BJ (cell line): ENCODE results near the gene ARHGEF33. TPM values are rescaled to one million over a fixed set of nuclear protein-coding genes. Genes with fewer than 3 reads are reported as not detected.

ENCODE experiments used
- CTCF ChIA-PET: fragments of 350-600 bp; formaldehyde crosslinking; extraction: SDS; loops from one replicate; lab custom pipeline; 2021; ENCODE audit warnings: antibody characterized with exemption, inconsistent platforms; lab: Yijun Ruan, JAX
- POLR2A ChIA-PET: fragments of 300-600 bp; sonication (Branson Sonifier 250); formaldehyde crosslinking; extraction: SDS; loops from one replicate; lab custom pipeline; 2021; ENCODE audit warnings: antibody characterized with exemption; lab: Charles Lee
- DNase-seq: peaks from one replicate; pipeline ENCODE4 v3.0.0-alpha.2; 2011; ENCODE audit warnings: low read depth
- H3K27me3 ChIP-seq: 2 replicates; pipeline ENCODE4 v1.6.0; 2011; ENCODE audit warnings: low read length; ENCODE audit not compliant: control insufficient read depth, insufficient read depth
- H3K36me3 ChIP-seq: 2 replicates; pipeline ENCODE4 v1.5.1; 2011; ENCODE audit warnings: low read length; ENCODE audit not compliant: control insufficient read depth, insufficient read depth
- H3K4me3 ChIP-seq: 2 replicates; pipeline ENCODE4 v1.5.1; 2011; ENCODE audit warnings: low read depth, mild to moderate bottlenecking, control low read depth, low read length
- CTCF ChIP-seq: IDR thresholded peaks from 2 replicates; pipeline ENCODE4 v1.5.1; 2011; ENCODE audit warnings: low read depth, mild to moderate bottlenecking, control low read depth, inconsistent platforms, low read length, moderate library complexity; ENCODE audit not compliant: insufficient read depth
- polyA plus RNA-seq: library from polyadenylated mRNA; depleted of rRNA; stranded (reverse); fragments of >200 nt; gene quantifications from 2 replicates; pipeline ENCODE4 v1.2.3, GENCODE V29; 2011

Gene ARHGEF33
- polyA plus RNA-seq, 1 experiment, result 0.31 TPM

DNA sequence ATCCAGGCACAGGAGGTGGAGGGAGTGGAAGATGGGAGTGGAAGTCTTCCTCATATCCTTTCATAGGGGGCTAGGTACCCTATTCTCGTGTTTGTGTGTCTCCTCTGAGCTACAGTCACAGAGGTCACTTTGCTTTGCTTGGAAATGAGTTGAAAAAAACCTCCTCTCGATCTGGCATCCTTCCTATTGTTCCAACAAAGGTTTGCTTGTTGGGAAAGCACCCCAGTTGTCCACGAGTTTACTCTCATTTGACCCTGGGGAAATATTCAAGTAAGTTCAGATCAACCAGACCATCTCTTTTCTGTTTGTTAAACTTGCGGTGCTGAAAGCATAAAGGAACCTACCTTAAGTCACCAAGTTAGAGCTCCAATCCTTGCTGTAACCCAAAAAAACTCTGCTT, 59.3 kb downstream of the ARHGEF33 start:
- no peak for TF ChIP-seq CTCF
- Histone ChIP-seq H3K36me3 (no peaks in the 10 kb centered on the region), H3K4me3 (no peak overlapping the region), H3K27me3 (no peaks in the 10 kb centered on the region)
- DNase-seq, result no peak
- CTCF ChIA-PET, result interaction anchor here (1.0 to 4.6 kb wide), 7 partner anchors 8 to 279 kb away, joined by 3 to 57 read pairs (median 9); no protein-coding TSS in a partner anchor
- POLR2A ChIA-PET, result no interaction called here

DNA sequence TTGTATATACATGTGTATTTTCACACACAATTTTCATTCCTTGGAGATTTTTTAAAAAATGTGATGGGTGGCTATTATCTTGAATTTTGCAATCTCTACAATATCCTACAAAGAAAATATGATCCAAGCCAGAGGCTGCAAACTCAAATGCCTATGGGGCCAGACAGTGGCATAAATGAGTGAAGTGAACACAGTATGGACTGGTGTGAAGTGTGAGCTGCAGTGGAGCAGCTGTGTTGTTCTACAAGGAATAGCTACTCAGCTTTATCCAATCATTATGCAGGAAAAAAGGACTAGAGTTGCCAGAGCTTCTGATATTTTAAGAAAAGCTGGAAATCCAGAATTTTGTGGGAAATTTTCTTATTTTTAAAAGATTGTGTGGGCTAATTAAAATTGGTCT, 62.1 kb downstream of the ARHGEF33 start:
- CTCF ChIA-PET, result interaction anchor here (1.3 kb wide), 1 partner anchor 276 kb away, joined by 3 read pairs; no protein-coding TSS in a partner anchor

GRCh38 chr2:38957972-38958371, 68.3 kb downstream of the ARHGEF33 start:
- POLR2A ChIA-PET, result no interaction called here
- no peak for TF ChIP-seq CTCF
- peaks cover 2% of the 10 kb centered on the region; the same call in 1 of the 2 replicates for H3K27me3 ChIP-seq
- H3K36me3 ChIP-seq, result no peaks in the 10 kb centered on the region
- H3K4me3 ChIP-seq, result no peak overlapping the region
- no peak for DNase-seq
- CTCF ChIA-PET, result interaction anchor here (2.0 kb wide), 1 partner anchor 10 kb away, joined by 9 read pairs; no protein-coding TSS in a partner anchor

More for the DNA sequence above, 62.1 kb downstream of the ARHGEF33 start:
- Histone ChIP-seq H3K27me3 (no peaks in the 10 kb centered on the region), H3K36me3 (no peaks in the 10 kb centered on the region), H3K4me3 (no peak overlapping the region)
- TF ChIP-seq CTCF, result no peak
- POLR2A ChIA-PET, result no interaction called here
- no peak for DNase-seq

DNA sequence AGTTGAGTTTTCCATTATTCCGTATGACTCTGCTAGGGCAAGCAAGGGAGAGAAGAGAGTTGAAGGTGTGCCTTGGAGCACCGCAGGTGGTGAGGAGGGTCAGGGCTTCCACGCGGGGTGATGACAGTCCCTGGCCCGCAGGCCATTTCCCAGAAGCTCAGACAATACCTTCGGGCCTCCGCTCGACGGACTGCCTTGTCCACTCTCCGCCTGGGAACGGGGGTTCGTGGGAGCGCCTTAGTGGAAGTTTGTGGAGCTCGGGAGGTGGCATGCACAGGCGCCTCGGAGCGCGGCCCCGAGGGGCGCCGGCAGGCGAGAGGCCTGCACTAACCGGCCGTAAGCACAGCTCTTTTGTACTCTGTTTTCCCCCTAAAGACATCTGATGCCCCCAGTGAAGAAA, 69.8 kb downstream of the ARHGEF33 start:
- no peak for TF ChIP-seq CTCF
- no peaks in the 10 kb centered on the region for H3K36me3 ChIP-seq
- peaks cover 2% of the 10 kb centered on the region; the same call in 1 of the 2 replicates for H3K27me3 ChIP-seq
- POLR2A ChIA-PET, result no interaction called here
- H3K4me3 ChIP-seq, result no peak overlapping the region
- no peak for DNase-seq
- CTCF ChIA-PET, result interaction anchor here (0.9 to 2.6 kb wide), 3 partner anchors 10 to 268 kb away, joined by 3 to 9 read pairs (median 3); no protein-coding TSS in a partner anchor

- DNase-seq, result no peak
- peak overlapping the region; percentile 31 for H3K4me3 ChIP-seq
- ChIA-PET CTCF (interaction anchor here (0.9 to 2.6 kb wide), 4 partner anchors 11 to 268 kb away, joined by 3 to 9 read pairs (median 4); no protein-coding TSS in a partner anchor), POLR2A (no interaction called here)
- no peak for TF ChIP-seq CTCF
- H3K27me3 ChIP-seq, result peaks cover 2% of the 10 kb centered on the region; the same call in 1 of the 2 replicates
- no peaks in the 10 kb centered on the region for H3K36me3 ChIP-seq
These were observed 70.4 kb downstream of the ARHGEF33 start for GRCh38 chr2:38959938-38960608.
